GM12878 (cell line): Measurements from ENCODE around the gene CTNNBL1.

Experiments
- CHD2 ChIP-seq: IDR thresholded peaks from 2 replicates; pipeline ENCODE4 v1.6.1; 2011; ENCODE audit warnings: low read depth, low read length, improper control_type of control experiment, borderline replicate concordance
- EP300 ChIP-seq, 2 experiments: fragments of 150-350 bp in 1 of 2; IDR thresholded peaks; 2 replicates each; pipeline ENCODE4 v1.6.1; 2011 to 2012; ENCODE audit warnings: low read depth in 2 of 2, low read length in 2 of 2, borderline replicate concordance in 1 of 2, improper control_type of control experiment in 1 of 2, inconsistent platforms in 1 of 2; ENCODE audit not compliant: control insufficient read depth in 1 of 2
- ETV6 ChIP-seq, 2 experiments: fragments of 450-650 bp in 1 of 2; IDR thresholded peaks in 1 of 2; conservative IDR thresholded peaks in 1 of 2; 2 replicates each; pipeline ENCODE4 v1.6.1; 2014; ENCODE audit warnings: antibody characterized with exemption in 1 of 2, borderline replicate concordance in 1 of 2, low read depth in 1 of 2, mild to moderate bottlenecking in 1 of 2, moderate library complexity in 1 of 2
- EZH2 ChIP-seq: IDR thresholded peaks from 2 replicates; pipeline ENCODE4 v1.6.1; 2012; ENCODE audit warnings: low read depth, mild to moderate bottlenecking, control low read depth, inconsistent platforms, low read length, borderline replicate concordance; ENCODE audit not compliant: control insufficient read depth
- FOXM1 ChIP-seq: IDR thresholded peaks from 2 replicates; pipeline ENCODE4 v1.6.1; 2012; ENCODE audit warnings: low read depth, mild to moderate bottlenecking, inconsistent platforms, low read length, moderate library complexity
- GATAD2B ChIP-seq: fragments of 450-650 bp; conservative IDR thresholded peaks from 2 replicates; pipeline ENCODE4 v1.6.1; 2017; ENCODE audit warnings: low read depth, mild to moderate bottlenecking, moderate library complexity
- HDGF ChIP-seq: fragments of 450-650 bp; IDR thresholded peaks from 2 replicates; pipeline ENCODE4 v1.6.1; 2016; ENCODE audit warnings: antibody characterized with exemption
- MYC ChIP-seq: IDR thresholded peaks from 2 replicates; pipeline ENCODE4 v1.6.1; 2011; ENCODE audit warnings: mild to moderate bottlenecking, low read length, moderate library complexity, inconsistent platforms; ENCODE audit not compliant: insufficient read depth, insufficient replicate concordance, insufficient read length, severe bottlenecking
- PAX5 ChIP-seq: IDR thresholded peaks from 2 replicates; pipeline ENCODE4 v1.6.1; 2011; ENCODE audit warnings: low read depth, low read length, borderline replicate concordance
- SIN3A ChIP-seq: IDR thresholded peaks from 2 replicates; pipeline ENCODE4 v1.6.1; 2012; ENCODE audit warnings: low read depth, low read length, improper control_type of control experiment
- ZNF207 ChIP-seq: fragments of 450-650 bp; IDR thresholded peaks from 2 replicates; pipeline ENCODE4 v1.6.1; 2014; ENCODE audit warnings: antibody characterized with exemption, mild to moderate bottlenecking, borderline replicate concordance
- TF ChIP-seq, protein P1 (sequence below), 3 experiments: IDR thresholded peaks in 2 of 3; conservative IDR thresholded peaks in 1 of 3; 2 replicates each; pipeline ENCODE4 v1.5.1; 2011; ENCODE audit warnings: low read depth in 3 of 3, low read length in 3 of 3, mild to moderate bottlenecking in 3 of 3, control low read depth in 2 of 3, moderate library complexity in 2 of 3, inconsistent platforms in 1 of 3, mixed read lengths in 1 of 3; ENCODE audit not compliant: control insufficient read depth in 2 of 3, insufficient read depth in 1 of 3; ENCODE audit errors: extremely low read depth in 1 of 3
- TF ChIP-seq, protein P2 (sequence below): fragments of 450-650 bp; IDR thresholded peaks from 2 replicates; pipeline ENCODE4 v1.6.1; 2017; ENCODE audit warnings: mild to moderate bottlenecking
- TF ChIP-seq, protein P3 (sequence below): fragments of 450-650 bp; IDR thresholded peaks from 2 replicates; pipeline ENCODE4 v1.6.1; 2018; ENCODE audit warnings: borderline replicate concordance, mild to moderate bottlenecking; ENCODE audit not compliant: partially characterized antibody

DNA sequence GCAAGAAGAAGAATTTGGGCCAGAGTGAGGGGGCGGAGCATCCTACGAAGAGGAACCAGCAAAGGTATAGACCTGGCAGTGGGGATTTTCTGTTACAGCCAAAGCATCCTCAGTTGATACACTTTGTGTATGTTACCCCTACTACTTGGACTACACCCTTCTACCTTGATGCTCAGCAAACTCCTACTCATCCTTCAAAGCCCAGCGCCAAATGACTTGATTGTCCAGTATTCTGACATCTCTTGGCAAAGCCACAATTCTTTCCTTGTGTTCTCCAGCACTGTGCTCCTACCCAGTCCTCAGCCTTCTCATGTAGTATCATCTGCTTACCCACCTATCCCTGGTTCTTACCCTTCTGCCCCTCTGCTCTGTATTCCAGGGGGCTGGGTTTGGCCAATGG is 21.7 kb upstream of the CTNNBL1 start:
- no peak for TF ChIP-seq MYC
- no peak for TF ChIP-seq EZH2
- no peak for TF ChIP-seq CHD2
- no peak for TF ChIP-seq FOXM1
- TF ChIP-seq ETV6 (conservative IDR thresholded peaks at IDR 0.05 in 1 of 2, IDR thresholded peaks at IDR 0.05 in 1 of 2; ENCODE audit: borderline replicate concordance in 1 of 2, low read depth in 1 of 2), result no peak
- no peak for TF ChIP-seq ZNF207
- TF ChIP-seq, protein P1, sequence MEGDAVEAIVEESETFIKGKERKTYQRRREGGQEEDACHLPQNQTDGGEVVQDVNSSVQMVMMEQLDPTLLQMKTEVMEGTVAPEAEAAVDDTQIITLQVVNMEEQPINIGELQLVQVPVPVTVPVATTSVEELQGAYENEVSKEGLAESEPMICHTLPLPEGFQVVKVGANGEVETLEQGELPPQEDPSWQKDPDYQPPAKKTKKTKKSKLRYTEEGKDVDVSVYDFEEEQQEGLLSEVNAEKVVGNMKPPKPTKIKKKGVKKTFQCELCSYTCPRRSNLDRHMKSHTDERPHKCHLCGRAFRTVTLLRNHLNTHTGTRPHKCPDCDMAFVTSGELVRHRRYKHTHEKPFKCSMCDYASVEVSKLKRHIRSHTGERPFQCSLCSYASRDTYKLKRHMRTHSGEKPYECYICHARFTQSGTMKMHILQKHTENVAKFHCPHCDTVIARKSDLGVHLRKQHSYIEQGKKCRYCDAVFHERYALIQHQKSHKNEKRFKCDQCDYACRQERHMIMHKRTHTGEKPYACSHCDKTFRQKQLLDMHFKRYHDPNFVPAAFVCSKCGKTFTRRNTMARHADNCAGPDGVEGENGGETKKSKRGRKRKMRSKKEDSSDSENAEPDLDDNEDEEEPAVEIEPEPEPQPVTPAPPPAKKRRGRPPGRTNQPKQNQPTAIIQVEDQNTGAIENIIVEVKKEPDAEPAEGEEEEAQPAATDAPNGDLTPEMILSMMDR (IDR thresholded peaks at IDR 0.05 in 2 of 3, conservative IDR thresholded peaks at IDR 0.05 in 1 of 3; ENCODE audit: control insufficient read depth in 2 of 3, extremely low read depth in 1 of 3, insufficient read depth in 1 of 3, low read depth in 3 of 3, low read length in 3 of 3), result no peak
- no peak for TF ChIP-seq PAX5
- no peak for TF ChIP-seq GATAD2B
- TF ChIP-seq, protein P2, sequence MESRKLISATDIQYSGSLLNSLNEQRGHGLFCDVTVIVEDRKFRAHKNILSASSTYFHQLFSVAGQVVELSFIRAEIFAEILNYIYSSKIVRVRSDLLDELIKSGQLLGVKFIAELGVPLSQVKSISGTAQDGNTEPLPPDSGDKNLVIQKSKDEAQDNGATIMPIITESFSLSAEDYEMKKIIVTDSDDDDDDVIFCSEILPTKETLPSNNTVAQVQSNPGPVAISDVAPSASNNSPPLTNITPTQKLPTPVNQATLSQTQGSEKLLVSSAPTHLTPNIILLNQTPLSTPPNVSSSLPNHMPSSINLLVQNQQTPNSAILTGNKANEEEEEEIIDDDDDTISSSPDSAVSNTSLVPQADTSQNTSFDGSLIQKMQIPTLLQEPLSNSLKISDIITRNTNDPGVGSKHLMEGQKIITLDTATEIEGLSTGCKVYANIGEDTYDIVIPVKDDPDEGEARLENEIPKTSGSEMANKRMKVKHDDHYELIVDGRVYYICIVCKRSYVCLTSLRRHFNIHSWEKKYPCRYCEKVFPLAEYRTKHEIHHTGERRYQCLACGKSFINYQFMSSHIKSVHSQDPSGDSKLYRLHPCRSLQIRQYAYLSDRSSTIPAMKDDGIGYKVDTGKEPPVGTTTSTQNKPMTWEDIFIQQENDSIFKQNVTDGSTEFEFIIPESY, result no peak
- TF ChIP-seq HDGF, result no peak
- TF ChIP-seq, protein P3, sequence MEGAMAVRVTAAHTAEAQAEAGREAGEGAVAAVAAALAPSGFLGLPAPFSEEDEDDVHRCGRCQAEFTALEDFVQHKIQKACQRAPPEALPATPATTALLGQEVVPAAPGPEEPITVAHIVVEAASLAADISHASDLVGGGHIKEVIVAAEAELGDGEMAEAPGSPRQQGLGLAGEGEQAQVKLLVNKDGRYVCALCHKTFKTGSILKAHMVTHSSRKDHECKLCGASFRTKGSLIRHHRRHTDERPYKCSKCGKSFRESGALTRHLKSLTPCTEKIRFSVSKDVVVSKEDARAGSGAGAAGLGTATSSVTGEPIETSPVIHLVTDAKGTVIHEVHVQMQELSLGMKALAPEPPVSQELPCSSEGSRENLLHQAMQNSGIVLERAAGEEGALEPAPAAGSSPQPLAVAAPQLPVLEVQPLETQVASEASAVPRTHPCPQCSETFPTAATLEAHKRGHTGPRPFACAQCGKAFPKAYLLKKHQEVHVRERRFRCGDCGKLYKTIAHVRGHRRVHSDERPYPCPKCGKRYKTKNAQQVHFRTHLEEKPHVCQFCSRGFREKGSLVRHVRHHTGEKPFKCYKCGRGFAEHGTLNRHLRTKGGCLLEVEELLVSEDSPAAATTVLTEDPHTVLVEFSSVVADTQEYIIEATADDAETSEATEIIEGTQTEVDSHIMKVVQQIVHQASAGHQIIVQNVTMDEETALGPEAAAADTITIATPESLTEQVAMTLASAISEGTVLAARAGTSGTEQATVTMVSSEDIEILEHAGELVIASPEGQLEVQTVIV, result no peak
- TF ChIP-seq EP300 (IDR thresholded peaks at IDR 0.05; ENCODE audit: borderline replicate concordance in 1 of 2, control insufficient read depth in 1 of 2, low read depth in 2 of 2, low read length in 2 of 2), result no peak
- TF ChIP-seq SIN3A, result no peak
